ENCODE measurements around the gene FGGY.

- TF ChIP-seq NR1H2 (CRISPR knock-in tag; IDR thresholded peaks at IDR 0.05) = no peak
- no peak for TF ChIP-seq ZBTB43 (CRISPR knock-in tag; IDR thresholded peaks at IDR 0.05)
- TF ChIP-seq CTCF (IDR thresholded peaks at IDR 0.05) = no peak
- no peak for TF ChIP-seq SP1 (CRISPR knock-in tag; conservative IDR thresholded peaks at IDR 0.05)
- TF ChIP-seq PRDM15 (CRISPR knock-in tag; IDR thresholded peaks at IDR 0.05) = no peak
- no peak for TF ChIP-seq GABPB1 (CRISPR knock-in tag; IDR thresholded peaks at IDR 0.05)
- TF ChIP-seq NR3C1 (CRISPR knock-in tag; conservative IDR thresholded peaks at IDR 0.05; ENCODE audit: low read depth) = no peak
- no peak for TF ChIP-seq ESRRA (CRISPR knock-in tag; IDR thresholded peaks at IDR 0.05; ENCODE audit: borderline replicate concordance)
- TF ChIP-seq SMAD3 (CRISPR knock-in tag; IDR thresholded peaks at IDR 0.05; ENCODE audit: borderline replicate concordance) = no peak
Observed at GRCh38 chr1:59528900-59529299, 232.0 kb downstream of the FGGY start.

Data from WTC11 (cell line).